Ishikawa (cell line): ENCODE data around the gene PRKCB.

ENCODE experiments used
- CEBPB ChIP-seq: IDR thresholded peaks from 2 replicates; pipeline ENCODE4 v1.6.1; 2012
- CREB1 ChIP-seq: IDR thresholded peaks from 2 replicates; pipeline ENCODE4 v1.6.1; 2012; ENCODE audit warnings: low read depth
- EGR1 ChIP-seq: IDR thresholded peaks from 2 replicates; pipeline ENCODE4 v1.6.1; 2012
- EP300 ChIP-seq: IDR thresholded peaks from 2 replicates; pipeline ENCODE4 v1.6.1; 2012; ENCODE audit warnings: borderline replicate concordance
- FOXM1 ChIP-seq: IDR thresholded peaks from 2 replicates; pipeline ENCODE4 v1.6.1; 2012; ENCODE audit warnings: low read depth, borderline replicate concordance
- MAX ChIP-seq: IDR thresholded peaks from 2 replicates; pipeline ENCODE4 v1.6.1; 2012
- NFIC ChIP-seq: IDR thresholded peaks from 2 replicates; pipeline ENCODE4 v1.6.1; 2012
- RAD21 ChIP-seq: IDR thresholded peaks from 2 replicates; pipeline ENCODE4 v1.6.1; 2012; ENCODE audit warnings: low read depth
- REST ChIP-seq: IDR thresholded peaks from 2 replicates; pipeline ENCODE4 v1.6.1; 2012; ENCODE audit warnings: low read depth, mild to moderate bottlenecking
- TAF1 ChIP-seq: IDR thresholded peaks from 2 replicates; pipeline ENCODE4 v1.6.1; 2012; ENCODE audit warnings: low read depth, mild to moderate bottlenecking
- TCF12 ChIP-seq: IDR thresholded peaks from 2 replicates; pipeline ENCODE4 v1.6.1; 2012; ENCODE audit warnings: low read depth
- TEAD4 ChIP-seq: IDR thresholded peaks from 2 replicates; pipeline ENCODE4 v1.6.1; 2012
- USF1 ChIP-seq: IDR thresholded peaks from 2 replicates; pipeline ENCODE4 v1.6.1; 2012
- YY1 ChIP-seq: IDR thresholded peaks from 2 replicates; pipeline ENCODE4 v1.6.1; 2012; ENCODE audit warnings: low read depth
- ZBTB7A ChIP-seq: IDR thresholded peaks from 2 replicates; pipeline ENCODE4 v1.6.1; 2012; ENCODE audit warnings: low read depth

Gene PRKCB

GRCh38 chr16:24116989-24117388, 281.2 kb downstream of the PRKCB start:
- TF ChIP-seq EGR1 = no peak
- no peak for TF ChIP-seq TAF1
- TF ChIP-seq CEBPB = no peak
- TF ChIP-seq YY1 = no peak
- TF ChIP-seq RAD21 = no peak
- no peak for TF ChIP-seq REST
- no peak for TF ChIP-seq MAX
- no peak for TF ChIP-seq CREB1
- no peak for TF ChIP-seq FOXM1
- no peak for TF ChIP-seq USF1
- TF ChIP-seq EP300 = no peak
- no peak for TF ChIP-seq TCF12
- TF ChIP-seq NFIC = no peak
- no peak for TF ChIP-seq TEAD4
- no peak for TF ChIP-seq ZBTB7A

- TF ChIP-seq CREB1 = no peak
These were observed 281.9 kb downstream of the PRKCB start for GRCh38 chr16:24117680-24118079.

- TF ChIP-seq TAF1 = no peak
- no peak for TF ChIP-seq NFIC
- no peak for TF ChIP-seq EP300
- no peak for TF ChIP-seq MAX
- no peak for TF ChIP-seq RAD21
- no peak for TF ChIP-seq REST
- TF ChIP-seq FOXM1 = no peak
These were observed 282.5 kb downstream of the PRKCB start for GRCh38 chr16:24118126-24118821.

GRCh38 chr16:24119807-24120206, 284.0 kb downstream of the PRKCB start:
- no peak for TF ChIP-seq RAD21

GRCh38 chr16:24123275-24123674, 287.5 kb downstream of the PRKCB start:
- TF ChIP-seq TAF1 = no peak
- TF ChIP-seq CREB1 = no peak
- TF ChIP-seq TCF12 = no peak
- no peak for TF ChIP-seq RAD21

GRCh38 chr16:24124291-24124690, 288.5 kb downstream of the PRKCB start:
- TF ChIP-seq EP300 (no peak), FOXM1 (no peak), CREB1 (no peak), ZBTB7A (no peak), RAD21 (no peak), TCF12 (no peak), MAX (no peak), USF1 (no peak), TAF1 (no peak), NFIC (no peak), EGR1 (no peak)

GRCh38 chr16:24125214-24125613, 289.4 kb downstream of the PRKCB start:
- TF ChIP-seq TCF12 = no peak
- TF ChIP-seq USF1 = no peak
- TF ChIP-seq CREB1 = no peak
